ENCODE measurements around the gene AGMO. TPM values are rescaled to one million over a fixed set of nuclear protein-coding genes. Genes with fewer than 3 reads are reported as not detected.

Gene AGMO
- total RNA-seq, 1 experiment from 2014 or later = 0.77 TPM

DNA sequence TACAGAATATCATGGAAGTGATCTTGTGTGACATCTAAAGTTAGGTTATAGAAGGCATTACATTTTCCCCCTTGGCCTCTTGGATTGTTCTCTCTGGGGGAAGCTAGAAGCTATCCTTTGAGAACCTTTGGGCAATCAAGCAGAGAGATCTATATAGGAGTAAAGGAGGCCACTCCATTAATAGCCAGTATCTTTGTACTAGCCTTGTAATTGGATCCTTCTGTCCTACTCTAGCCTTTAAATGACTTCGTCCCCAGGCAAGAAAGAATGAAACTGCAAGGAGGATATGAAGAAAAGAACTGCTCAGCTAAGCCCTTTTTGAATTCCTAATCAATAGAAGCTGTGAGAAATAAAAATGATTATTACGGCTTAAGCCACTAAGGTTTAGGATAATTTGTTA lies 230.9 kb downstream of the AGMO start (continued):
- TF ChIP-seq, protein P1, sequence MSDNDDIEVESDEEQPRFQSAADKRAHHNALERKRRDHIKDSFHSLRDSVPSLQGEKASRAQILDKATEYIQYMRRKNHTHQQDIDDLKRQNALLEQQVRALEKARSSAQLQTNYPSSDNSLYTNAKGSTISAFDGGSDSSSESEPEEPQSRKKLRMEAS (CRISPR knock-in tag; IDR thresholded peaks at IDR 0.05) = no peak
- TF ChIP-seq, protein P2, sequence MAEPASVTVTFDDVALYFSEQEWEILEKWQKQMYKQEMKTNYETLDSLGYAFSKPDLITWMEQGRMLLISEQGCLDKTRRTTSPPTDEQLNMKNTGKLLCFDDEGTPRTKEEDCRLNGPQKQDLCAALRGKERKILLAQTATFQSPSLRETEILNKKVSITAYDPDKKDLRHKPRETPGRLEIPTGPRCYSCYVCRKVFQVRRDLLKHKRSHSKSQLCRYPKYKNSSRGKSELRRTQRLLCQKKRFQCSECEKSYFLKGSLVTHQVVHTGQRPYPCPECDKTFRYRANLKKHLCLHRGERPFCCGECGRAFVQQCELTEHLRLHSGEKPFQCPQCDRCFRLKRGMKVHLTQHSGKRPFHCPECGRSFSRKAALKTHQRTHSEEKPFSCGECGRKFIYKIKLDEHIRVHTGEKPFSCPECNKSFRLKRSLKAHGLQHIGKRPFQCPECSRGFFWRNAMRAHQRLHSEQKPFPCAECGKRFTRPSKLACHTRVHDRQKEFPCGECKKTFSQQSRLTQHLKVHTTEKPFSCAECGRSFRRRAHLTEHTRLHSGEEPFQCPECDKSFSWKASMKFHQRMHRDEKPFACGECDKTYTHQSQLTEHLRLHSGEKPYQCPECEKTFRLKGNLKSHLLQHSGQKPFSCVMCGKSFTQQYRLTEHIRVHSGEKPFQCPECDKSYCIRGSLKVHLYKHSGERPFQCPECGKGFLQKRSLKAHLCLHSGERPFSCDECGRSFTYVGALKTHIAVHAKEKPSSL (CRISPR knock-in tag; conservative IDR thresholded peaks at IDR 0.05) = no peak
- TF ChIP-seq TEAD4 (CRISPR knock-in tag; IDR thresholded peaks at IDR 0.05) (no peak), KAT7 (CRISPR knock-in tag; IDR thresholded peaks at IDR 0.05; ENCODE audit: borderline replicate concordance) (no peak)

DNA sequence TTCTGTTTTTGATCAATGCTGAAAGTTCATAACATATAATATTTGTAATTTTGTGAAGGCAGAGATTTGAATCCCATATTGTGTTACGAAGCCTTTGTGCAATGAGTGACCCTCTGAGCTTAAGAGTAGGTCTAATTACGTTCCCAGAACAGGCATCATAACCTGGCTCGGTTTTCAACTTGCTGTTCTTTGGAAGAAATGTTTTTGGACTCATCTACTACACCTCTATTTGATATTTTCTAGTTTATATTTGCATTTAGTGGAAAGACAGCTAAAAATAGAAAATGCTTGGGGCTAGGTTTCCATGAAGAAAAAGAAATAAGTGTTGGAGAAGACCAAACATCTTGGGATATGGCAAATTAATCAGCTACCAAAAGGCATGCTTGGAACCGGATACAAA lies 234.8 kb downstream of the AGMO start:
- H3K27ac Mint-ChIP-seq = no peak overlapping the region
- H3K36me3 Mint-ChIP-seq = 0 out of 2 replicates have a peak, but pooled peaks cover 7% of the 10 kb centered on the region
- no peak overlapping the region for H3K4me3 Mint-ChIP-seq
- peaks cover 15% of the 10 kb centered on the region for H3K4me1 Mint-ChIP-seq
- H3K27me3 Mint-ChIP-seq (ENCODE audit: low read depth) = no peaks in the 10 kb centered on the region
- ChIA-PET POLR2A (no interaction called here), CTCF (interaction anchor here (0.7 kb wide), 1 partner anchor 457 kb away, joined by 3 read pairs; no protein-coding TSS in a partner anchor)
- DNase-seq (ENCODE audit: low spot score) = no peak
- ATAC-seq = no peak
- H3K9me3 Mint-ChIP-seq = peaks cover 8% of the 10 kb centered on the region
- TF ChIP-seq, protein P3, sequence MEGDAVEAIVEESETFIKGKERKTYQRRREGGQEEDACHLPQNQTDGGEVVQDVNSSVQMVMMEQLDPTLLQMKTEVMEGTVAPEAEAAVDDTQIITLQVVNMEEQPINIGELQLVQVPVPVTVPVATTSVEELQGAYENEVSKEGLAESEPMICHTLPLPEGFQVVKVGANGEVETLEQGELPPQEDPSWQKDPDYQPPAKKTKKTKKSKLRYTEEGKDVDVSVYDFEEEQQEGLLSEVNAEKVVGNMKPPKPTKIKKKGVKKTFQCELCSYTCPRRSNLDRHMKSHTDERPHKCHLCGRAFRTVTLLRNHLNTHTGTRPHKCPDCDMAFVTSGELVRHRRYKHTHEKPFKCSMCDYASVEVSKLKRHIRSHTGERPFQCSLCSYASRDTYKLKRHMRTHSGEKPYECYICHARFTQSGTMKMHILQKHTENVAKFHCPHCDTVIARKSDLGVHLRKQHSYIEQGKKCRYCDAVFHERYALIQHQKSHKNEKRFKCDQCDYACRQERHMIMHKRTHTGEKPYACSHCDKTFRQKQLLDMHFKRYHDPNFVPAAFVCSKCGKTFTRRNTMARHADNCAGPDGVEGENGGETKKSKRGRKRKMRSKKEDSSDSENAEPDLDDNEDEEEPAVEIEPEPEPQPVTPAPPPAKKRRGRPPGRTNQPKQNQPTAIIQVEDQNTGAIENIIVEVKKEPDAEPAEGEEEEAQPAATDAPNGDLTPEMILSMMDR (IDR thresholded peaks at IDR 0.05) = no peak
- no peak for TF ChIP-seq ETV6 (CRISPR knock-in tag; IDR thresholded peaks at IDR 0.05)
- TF ChIP-seq, protein P4, sequence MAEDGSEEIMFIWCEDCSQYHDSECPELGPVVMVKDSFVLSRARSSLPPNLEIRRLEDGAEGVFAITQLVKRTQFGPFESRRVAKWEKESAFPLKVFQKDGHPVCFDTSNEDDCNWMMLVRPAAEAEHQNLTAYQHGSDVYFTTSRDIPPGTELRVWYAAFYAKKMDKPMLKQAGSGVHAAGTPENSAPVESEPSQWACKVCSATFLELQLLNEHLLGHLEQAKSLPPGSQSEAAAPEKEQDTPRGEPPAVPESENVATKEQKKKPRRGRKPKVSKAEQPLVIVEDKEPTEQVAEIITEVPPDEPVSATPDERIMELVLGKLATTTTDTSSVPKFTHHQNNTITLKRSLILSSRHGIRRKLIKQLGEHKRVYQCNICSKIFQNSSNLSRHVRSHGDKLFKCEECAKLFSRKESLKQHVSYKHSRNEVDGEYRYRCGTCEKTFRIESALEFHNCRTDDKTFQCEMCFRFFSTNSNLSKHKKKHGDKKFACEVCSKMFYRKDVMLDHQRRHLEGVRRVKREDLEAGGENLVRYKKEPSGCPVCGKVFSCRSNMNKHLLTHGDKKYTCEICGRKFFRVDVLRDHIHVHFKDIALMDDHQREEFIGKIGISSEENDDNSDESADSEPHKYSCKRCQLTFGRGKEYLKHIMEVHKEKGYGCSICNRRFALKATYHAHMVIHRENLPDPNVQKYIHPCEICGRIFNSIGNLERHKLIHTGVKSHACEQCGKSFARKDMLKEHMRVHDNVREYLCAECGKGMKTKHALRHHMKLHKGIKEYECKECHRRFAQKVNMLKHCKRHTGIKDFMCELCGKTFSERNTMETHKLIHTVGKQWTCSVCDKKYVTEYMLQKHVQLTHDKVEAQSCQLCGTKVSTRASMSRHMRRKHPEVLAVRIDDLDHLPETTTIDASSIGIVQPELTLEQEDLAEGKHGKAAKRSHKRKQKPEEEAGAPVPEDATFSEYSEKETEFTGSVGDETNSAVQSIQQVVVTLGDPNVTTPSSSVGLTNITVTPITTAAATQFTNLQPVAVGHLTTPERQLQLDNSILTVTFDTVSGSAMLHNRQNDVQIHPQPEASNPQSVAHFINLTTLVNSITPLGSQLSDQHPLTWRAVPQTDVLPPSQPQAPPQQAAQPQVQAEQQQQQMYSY (CRISPR knock-in tag; IDR thresholded peaks at IDR 0.05) = no peak
- TF ChIP-seq, protein P5, sequence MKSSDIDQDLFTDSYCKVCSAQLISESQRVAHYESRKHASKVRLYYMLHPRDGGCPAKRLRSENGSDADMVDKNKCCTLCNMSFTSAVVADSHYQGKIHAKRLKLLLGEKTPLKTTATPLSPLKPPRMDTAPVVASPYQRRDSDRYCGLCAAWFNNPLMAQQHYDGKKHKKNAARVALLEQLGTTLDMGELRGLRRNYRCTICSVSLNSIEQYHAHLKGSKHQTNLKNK (CRISPR knock-in tag; IDR thresholded peaks at IDR 0.05) = no peak
- no peak for TF ChIP-seq SMAD4 (CRISPR knock-in tag; IDR thresholded peaks at IDR 0.05)
- TF ChIP-seq, protein P6, sequence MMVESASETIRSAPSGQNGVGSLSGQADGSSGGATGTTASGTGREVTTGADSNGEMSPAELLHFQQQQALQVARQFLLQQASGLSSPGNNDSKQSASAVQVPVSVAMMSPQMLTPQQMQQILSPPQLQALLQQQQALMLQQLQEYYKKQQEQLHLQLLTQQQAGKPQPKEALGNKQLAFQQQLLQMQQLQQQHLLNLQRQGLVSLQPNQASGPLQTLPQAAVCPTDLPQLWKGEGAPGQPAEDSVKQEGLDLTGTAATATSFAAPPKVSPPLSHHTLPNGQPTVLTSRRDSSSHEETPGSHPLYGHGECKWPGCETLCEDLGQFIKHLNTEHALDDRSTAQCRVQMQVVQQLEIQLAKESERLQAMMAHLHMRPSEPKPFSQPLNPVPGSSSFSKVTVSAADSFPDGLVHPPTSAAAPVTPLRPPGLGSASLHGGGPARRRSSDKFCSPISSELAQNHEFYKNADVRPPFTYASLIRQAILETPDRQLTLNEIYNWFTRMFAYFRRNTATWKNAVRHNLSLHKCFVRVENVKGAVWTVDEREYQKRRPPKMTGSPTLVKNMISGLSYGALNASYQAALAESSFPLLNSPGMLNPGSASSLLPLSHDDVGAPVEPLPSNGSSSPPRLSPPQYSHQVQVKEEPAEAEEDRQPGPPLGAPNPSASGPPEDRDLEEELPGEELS (CRISPR knock-in tag; IDR thresholded peaks at IDR 0.05) = no peak
- no peak for TF ChIP-seq ESRRA (CRISPR knock-in tag; IDR thresholded peaks at IDR 0.05; ENCODE audit: borderline replicate concordance)
- TF ChIP-seq ZNF671 (CRISPR knock-in tag; IDR thresholded peaks at IDR 0.05) = no peak

DNA sequence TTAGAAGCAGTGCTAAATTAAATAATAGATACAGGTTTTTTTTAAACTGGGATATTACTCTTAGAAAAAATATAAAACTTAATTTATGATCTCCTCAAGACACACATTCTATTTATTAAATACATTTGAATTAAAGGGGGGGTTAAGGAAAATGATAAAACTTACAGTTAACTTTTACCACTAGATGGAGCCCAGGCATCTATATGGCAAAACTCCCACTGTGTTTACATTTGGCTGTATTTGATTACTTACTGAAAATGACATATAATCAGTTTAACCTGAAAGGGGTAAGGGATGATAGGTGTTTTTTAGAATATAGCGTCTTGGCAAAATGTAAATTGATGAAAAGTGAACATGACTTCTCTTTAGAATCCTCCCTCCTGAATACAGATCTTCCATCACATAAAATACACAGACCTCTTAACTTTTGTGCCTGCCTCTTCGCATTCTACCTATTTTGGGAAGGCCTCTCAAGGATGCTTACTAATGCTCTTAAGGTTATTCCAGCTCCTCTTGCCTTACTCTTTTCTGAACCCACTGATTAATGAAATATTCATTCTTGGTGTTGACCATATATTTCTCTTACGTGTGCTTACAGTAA lies 235.7 kb downstream of the AGMO start:
- peaks cover 8% of the 10 kb centered on the region for H3K9me3 Mint-ChIP-seq
- 0 out of 2 replicates have a peak, but pooled peaks cover 7% of the 10 kb centered on the region for H3K36me3 Mint-ChIP-seq
- no peak overlapping the region for H3K4me3 Mint-ChIP-seq
- no peaks in the 10 kb centered on the region for H3K27me3 Mint-ChIP-seq (ENCODE audit: low read depth)
- ATAC-seq (no peak), DNase-seq (ENCODE audit: low spot score) (no peak)
- ChIA-PET CTCF (no interaction called here), POLR2A (no interaction called here)
- H3K4me1 Mint-ChIP-seq = peaks cover 12% of the 10 kb centered on the region
- H3K27ac Mint-ChIP-seq = no peak overlapping the region
- TF ChIP-seq, protein P7, sequence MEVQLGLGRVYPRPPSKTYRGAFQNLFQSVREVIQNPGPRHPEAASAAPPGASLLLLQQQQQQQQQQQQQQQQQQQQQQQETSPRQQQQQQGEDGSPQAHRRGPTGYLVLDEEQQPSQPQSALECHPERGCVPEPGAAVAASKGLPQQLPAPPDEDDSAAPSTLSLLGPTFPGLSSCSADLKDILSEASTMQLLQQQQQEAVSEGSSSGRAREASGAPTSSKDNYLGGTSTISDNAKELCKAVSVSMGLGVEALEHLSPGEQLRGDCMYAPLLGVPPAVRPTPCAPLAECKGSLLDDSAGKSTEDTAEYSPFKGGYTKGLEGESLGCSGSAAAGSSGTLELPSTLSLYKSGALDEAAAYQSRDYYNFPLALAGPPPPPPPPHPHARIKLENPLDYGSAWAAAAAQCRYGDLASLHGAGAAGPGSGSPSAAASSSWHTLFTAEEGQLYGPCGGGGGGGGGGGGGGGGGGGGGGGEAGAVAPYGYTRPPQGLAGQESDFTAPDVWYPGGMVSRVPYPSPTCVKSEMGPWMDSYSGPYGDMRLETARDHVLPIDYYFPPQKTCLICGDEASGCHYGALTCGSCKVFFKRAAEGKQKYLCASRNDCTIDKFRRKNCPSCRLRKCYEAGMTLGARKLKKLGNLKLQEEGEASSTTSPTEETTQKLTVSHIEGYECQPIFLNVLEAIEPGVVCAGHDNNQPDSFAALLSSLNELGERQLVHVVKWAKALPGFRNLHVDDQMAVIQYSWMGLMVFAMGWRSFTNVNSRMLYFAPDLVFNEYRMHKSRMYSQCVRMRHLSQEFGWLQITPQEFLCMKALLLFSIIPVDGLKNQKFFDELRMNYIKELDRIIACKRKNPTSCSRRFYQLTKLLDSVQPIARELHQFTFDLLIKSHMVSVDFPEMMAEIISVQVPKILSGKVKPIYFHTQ (CRISPR knock-in tag; IDR thresholded peaks at IDR 0.05) = no peak
- no peak for TF ChIP-seq RORB (CRISPR knock-in tag; IDR thresholded peaks at IDR 0.05)
- TF ChIP-seq, protein P6 (CRISPR knock-in tag; IDR thresholded peaks at IDR 0.05) = no peak
- no peak for TF ChIP-seq SOX15 (CRISPR knock-in tag; IDR thresholded peaks at IDR 0.05)
